ENCODE data around the gene RAP1GAP. TPM values are rescaled to one million over a fixed set of nuclear protein-coding genes. Genes with fewer than 3 reads are reported as not detected.

The RAP1GAP gene
- total RNA-seq, 1 donor from 2014 or later: 18.8 TPM

DNA sequence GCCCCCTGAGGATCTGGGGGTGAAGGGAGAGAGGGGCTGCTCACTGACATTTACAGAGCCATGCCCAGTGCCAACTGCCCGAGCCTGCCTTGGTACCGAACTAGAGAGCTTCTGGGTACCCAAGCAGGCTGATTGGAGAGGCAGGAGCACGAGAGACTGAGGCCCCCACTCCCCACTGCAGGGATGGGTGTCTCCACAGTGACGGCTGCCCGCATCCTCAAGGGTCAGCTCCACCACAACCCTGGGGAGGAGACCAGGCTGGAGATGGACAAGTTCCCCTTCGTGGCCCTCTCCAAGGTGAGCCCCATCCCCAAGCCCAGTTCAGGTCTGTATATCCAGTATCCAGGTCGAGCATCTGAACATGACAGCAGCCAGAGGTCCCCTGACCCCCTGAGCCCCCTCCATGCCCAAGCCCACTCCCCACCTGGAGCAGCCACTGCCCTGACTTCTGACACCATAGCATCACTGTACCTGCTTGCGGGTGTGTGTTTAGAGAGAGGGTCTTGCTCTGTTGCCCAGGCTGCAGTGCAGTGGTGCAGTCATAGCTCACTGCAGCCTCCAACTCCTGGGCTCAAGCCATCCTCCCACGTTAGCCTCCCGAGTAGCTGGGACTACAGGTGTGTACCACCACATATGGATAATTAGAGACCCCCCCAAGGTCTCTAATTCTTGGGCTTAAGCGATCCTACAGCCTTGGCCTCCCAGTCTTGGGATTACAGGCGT is 108.1 kb downstream of the RAP1GAP start:
- FAIRE-seq (no peak), DNase-seq (ENCODE audit: low spot score in 2 of 2) (no peak)

DNA sequence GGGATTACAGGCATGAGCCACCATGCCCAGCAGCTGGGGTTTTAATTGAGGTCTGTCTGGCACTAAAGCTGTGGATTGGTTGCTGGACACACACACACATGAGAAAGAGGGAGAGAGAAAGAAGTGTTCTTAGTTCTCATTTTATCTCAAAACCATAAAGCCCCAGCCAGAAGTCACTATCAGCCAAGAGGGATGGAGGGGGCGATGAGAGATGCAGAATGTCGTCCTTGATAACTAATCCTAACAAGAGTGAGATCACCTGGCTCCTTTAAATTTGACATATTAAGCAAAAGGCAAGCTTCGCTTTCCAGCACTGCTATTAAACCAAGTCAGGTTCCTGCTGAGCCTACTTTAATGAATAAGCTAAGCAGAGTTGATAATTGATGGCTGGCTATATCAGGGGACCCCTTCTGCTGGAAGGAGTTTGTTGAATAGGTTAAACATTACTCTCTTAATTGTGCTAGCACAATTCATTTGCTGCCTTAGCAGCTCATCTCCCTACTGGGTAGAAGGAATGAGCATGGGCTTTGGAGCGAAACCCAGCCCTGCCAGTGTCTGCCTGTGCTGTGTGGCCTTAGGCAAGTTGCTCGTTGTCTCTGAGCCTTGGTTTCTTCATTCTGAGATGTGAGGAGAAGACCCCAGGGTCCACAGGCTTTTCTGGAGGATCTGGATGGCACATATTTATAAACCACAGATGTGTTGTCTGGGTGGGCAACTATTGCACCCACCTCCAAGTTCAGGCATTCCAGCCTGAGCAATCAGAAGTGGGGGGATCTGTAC is 109.2 kb downstream of the RAP1GAP start:
- FAIRE-seq: no peak

DNA sequence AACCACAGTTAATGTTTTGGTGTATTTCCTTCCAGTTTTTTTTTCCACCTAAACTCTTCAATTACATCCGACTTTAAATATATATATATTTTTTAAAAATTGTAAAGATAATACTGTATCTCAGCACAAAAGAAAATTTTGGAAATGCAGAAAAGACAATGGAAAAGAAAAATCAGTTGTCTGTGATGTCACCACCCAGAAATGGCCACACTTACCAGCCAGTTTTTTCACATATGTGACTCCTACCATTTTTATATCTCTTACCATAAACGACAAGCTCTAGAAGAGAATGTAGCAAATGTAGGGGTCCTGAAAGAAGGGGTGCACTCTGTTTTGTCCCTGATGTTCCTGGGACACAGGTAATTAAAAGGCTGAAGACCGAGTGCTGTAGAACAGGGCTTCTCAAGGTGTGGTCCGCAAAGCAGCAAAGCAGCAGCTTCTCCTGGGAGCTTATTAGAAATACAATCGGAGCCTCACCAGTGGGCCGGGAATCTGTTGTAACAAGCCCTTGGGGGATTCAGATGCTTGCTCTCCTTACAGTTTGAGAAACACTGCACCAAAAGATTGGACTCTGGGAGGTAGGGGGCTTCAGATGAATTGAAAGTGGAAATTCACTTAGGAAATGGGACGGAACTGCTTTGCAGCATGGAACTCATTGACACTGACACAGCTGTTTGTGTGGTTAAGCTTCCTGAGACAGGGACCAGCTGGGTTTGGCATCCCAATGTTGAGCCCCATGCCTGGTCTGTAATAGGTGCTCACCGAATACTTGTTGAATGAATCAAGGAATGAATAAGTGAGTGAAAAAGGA is 115.8 kb downstream of the RAP1GAP start:
- FAIRE-seq (no peak), DNase-seq (ENCODE audit: low spot score in 2 of 2) (no peak)

More for the DNA sequence above, 109.2 kb downstream of the RAP1GAP start:
- DNase-seq (ENCODE audit: low spot score in 2 of 2): no peak

DNA sequence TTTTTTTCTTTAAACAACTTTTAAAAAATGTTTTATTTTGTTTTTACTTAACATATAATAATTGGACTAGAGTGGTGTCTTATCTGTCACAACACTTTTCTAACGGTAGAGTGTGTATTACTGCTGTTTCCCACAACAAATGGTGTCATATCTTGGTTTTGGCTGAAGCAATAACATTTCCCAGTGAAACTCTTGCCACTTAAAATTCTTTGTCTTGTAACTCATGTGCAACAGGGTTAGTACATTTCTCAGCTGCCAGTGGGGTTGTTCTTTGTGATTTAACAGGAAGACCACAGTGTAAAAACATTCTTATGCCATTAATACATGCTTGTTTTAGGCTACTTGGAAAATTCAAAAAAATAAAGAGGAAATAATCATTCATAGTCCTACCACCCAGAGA is 116.4 kb downstream of the RAP1GAP start:
- no peak for DNase-seq (ENCODE audit: low spot score in 2 of 2)
- no peak for FAIRE-seq

DNA sequence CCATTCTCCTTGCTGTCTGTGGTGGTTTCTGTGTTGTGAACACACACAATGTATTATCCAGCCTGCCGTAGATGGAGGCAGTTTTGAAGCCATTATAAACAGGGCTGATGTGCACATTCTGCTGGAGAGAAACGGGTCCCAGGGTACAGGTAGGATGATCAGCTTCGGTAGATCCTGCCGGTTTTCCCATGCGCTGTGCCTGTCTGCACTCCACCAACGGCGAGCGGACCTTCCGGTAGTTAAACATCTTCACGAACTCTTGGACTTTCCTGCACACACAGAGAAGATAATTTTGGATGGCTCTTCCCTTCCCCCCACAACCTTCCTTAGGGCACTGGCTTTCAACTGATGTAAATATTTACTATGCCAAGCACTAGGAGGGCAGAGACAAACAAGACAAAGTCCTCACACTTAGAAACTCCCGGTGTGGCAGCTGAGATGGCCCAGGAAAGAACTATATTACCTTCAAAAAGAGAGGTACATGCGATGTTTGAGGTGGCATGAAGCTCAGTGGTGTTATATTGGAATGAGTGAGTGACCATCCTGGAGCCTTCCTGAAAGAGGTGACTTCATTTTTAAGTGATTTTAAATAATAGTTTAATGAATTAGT is 118.2 kb downstream of the RAP1GAP start:
- FAIRE-seq: no peak
- no peak for DNase-seq (ENCODE audit: low spot score in 2 of 2)

DNA sequence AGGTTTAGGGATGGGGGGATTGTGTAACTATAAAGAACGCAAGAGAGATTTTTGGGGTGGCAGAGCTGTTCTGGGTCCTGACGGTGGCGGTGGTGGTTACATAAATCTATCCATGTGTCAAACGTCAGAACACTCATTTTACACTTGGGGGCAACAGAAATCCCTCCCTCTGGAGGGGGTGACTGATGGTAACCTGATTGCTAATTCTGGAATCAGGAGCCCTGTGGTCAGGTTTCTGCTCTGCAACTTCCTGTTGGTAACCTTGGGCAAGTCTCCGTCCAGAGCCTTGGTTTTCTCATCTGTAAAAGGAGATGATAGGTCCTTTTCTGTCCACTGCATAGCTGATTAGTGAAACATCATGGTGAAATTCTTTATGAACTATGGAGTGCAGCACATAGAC is 119.1 kb downstream of the RAP1GAP start:
- DNase-seq (ENCODE audit: low spot score in 2 of 2) (no peak), FAIRE-seq (no peak)

DNA sequence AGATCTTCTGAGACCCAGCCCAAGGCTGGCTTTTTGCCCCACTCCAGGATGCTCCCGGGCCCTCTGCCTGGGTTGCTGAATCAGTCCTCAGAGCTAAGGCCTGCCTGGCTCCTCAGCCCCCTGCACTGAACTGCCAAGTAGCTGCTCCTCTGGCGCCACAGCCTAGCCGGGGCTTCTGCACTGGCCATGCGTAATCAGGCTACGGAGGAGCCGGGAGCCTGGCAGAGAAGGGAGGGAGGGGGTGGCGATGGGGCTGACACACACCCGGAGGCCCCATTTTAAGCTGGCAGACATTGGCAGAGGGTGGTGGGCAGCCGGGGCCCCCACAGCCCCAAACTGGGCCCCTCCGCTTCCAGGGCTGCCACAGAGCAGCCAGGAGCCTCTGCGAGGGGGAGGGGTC is 121.3 kb downstream of the RAP1GAP start:
- DNase-seq (ENCODE audit: low spot score in 2 of 2) (no peak), FAIRE-seq (no peak)

Other genes starting within 250 kb of the RAP1GAP start
- gene NBPF3, start 229.2 kb downstream of the RAP1GAP start, total RNA-seq: 11.0 TPM
- gene ALPL, start 159.9 kb downstream of the RAP1GAP start, total RNA-seq: 4.9 TPM
- gene USP48, start 113.8 kb upstream of the RAP1GAP start, total RNA-seq: 58.7 TPM
- gene LDLRAD2, start 142.9 kb upstream of the RAP1GAP start, total RNA-seq: not detected